GM12878 (cell line): ENCODE measurements around the gene WDR31. TPM values are rescaled to one million over a fixed set of nuclear protein-coding genes. Genes with fewer than 3 reads are reported as not detected.

Source experiments
- ATF7 ChIP-seq: fragments of 450-650 bp; IDR thresholded peaks from 2 replicates; pipeline ENCODE4 v1.6.1; 2016; ENCODE audit warnings: low read depth, mild to moderate bottlenecking
- BCL11A ChIP-seq: IDR thresholded peaks from 2 replicates; pipeline ENCODE4 v1.6.1; 2011; ENCODE audit warnings: low read depth, low read length
- CREM ChIP-seq: IDR thresholded peaks from 2 replicates; pipeline ENCODE4 v1.6.1; 2014; ENCODE audit warnings: antibody characterized with exemption, low read depth
- CTCF ChIP-seq, 3 experiments: IDR thresholded peaks in 2 of 3; conservative IDR thresholded peaks in 1 of 3; 2 replicates each; pipeline ENCODE4 v1.5.1; 2011; ENCODE audit warnings: low read depth in 3 of 3, low read length in 3 of 3, mild to moderate bottlenecking in 3 of 3, control low read depth in 2 of 3, moderate library complexity in 2 of 3, inconsistent platforms in 1 of 3, mixed read lengths in 1 of 3; ENCODE audit not compliant: control insufficient read depth in 2 of 3, insufficient read depth in 1 of 3; ENCODE audit errors: extremely low read depth in 1 of 3
- EED ChIP-seq: sonication (generic); IDR thresholded peaks from 2 replicates; pipeline ENCODE4 v1.6.1; 2016; ENCODE audit warnings: antibody characterized with exemption, low read depth
- EZH2 ChIP-seq: IDR thresholded peaks from 2 replicates; pipeline ENCODE4 v1.6.1; 2012; ENCODE audit warnings: low read depth, mild to moderate bottlenecking, control low read depth, inconsistent platforms, low read length, borderline replicate concordance; ENCODE audit not compliant: control insufficient read depth
- FOS ChIP-seq: IDR thresholded peaks from 3 replicates; pipeline ENCODE4 v1.6.1; 2011; ENCODE audit warnings: borderline replicate concordance; ENCODE audit not compliant: insufficient read length; ENCODE audit errors: extremely low read depth
- HDAC6 ChIP-seq: fragments of 200-600 bp; sonication (generic); IDR thresholded peaks from one replicate; pipeline ENCODE4 v1.8.0; 2017; ENCODE audit warnings: antibody characterized with exemption; ENCODE audit not compliant: unreplicated experiment
- KAT2A ChIP-seq: conservative IDR thresholded peaks from 2 replicates; pipeline ENCODE4 v1.6.1; 2011; ENCODE audit warnings: low read depth, low read length; ENCODE audit not compliant: control insufficient read depth
- KDM1A ChIP-seq: fragments of 200-600 bp; sonication (generic); IDR thresholded peaks from 2 replicates; pipeline ENCODE4 v1.6.1; 2016; ENCODE audit warnings: borderline replicate concordance
- MTA3 ChIP-seq: IDR thresholded peaks from 2 replicates; pipeline ENCODE4 v1.6.1; 2012; ENCODE audit warnings: low read length, inconsistent platforms, borderline replicate concordance
- NFYB ChIP-seq: IDR thresholded peaks from 2 replicates; pipeline ENCODE4 v1.6.1; 2011; ENCODE audit warnings: low read depth, mild to moderate bottlenecking, low read length, improper control_type of control experiment, moderate library complexity; ENCODE audit not compliant: insufficient read depth
- NKRF ChIP-seq: fragments of 450-650 bp; conservative IDR thresholded peaks from 2 replicates; pipeline ENCODE4 v1.6.1; 2017; ENCODE audit warnings: mild to moderate bottlenecking, moderate library complexity
- NRF1 ChIP-seq: conservative IDR thresholded peaks from 2 replicates; pipeline ENCODE4 v1.6.1; 2011; ENCODE audit warnings: mild to moderate bottlenecking, low read depth, low read length, improper control_type of control experiment
- PBX3 ChIP-seq: IDR thresholded peaks from 2 replicates; pipeline ENCODE4 v1.6.1; 2011; ENCODE audit warnings: mild to moderate bottlenecking, low read depth, low read length, moderate library complexity; ENCODE audit not compliant: insufficient replicate concordance
- POLR2AphosphoS5 ChIP-seq: IDR thresholded peaks from 2 replicates; pipeline ENCODE4 v1.6.1; 2011; ENCODE audit warnings: mild to moderate bottlenecking, low read length, inconsistent platforms
- SIX5 ChIP-seq: IDR thresholded peaks from 2 replicates; pipeline ENCODE4 v1.6.1; 2011; ENCODE audit warnings: mild to moderate bottlenecking, low read depth, low read length, moderate library complexity; ENCODE audit not compliant: severe bottlenecking
- SMAD1 ChIP-seq: fragments of 450-650 bp; IDR thresholded peaks from 2 replicates; pipeline ENCODE4 v1.6.1; 2018; ENCODE audit warnings: mild to moderate bottlenecking, low read depth; ENCODE audit not compliant: partially characterized antibody
- SMAD5 ChIP-seq: IDR thresholded peaks from 2 replicates; pipeline ENCODE4 v1.6.1; 2016; ENCODE audit warnings: antibody characterized with exemption, low read depth
- TCF3 ChIP-seq: IDR thresholded peaks from 2 replicates; pipeline ENCODE4 v1.6.1; 2012; ENCODE audit warnings: low read depth, mild to moderate bottlenecking, low read length, borderline replicate concordance; ENCODE audit not compliant: insufficient read depth
- ZNF217 ChIP-seq: fragments of 450-650 bp; IDR thresholded peaks from 2 replicates; pipeline ENCODE4 v1.6.1; 2017; ENCODE audit warnings: antibody characterized with exemption, mild to moderate bottlenecking
- ZZZ3 ChIP-seq: IDR thresholded peaks from 2 replicates; pipeline ENCODE4 v1.6.1; 2011; ENCODE audit warnings: low read depth; ENCODE audit not compliant: control insufficient read depth, insufficient read length
- polyA plus RNA-seq, 11 experiments: library from polyadenylated mRNA; depleted of rRNA in 4 of 11; unstranded in 6 of 11; stranded (reverse) in 5 of 11; fragments of >200 nt; fragmentation: Nextera tagmentation in 4 of 11; fragmentation: Illumina TruSeq in 1 of 11; extraction: Ambion mirVana in 4 of 11; extraction: Trizol in 1 of 11; gene quantifications; 1 replicate in 1 of 11; 2 replicates in 10 of 11; pipeline versions ENCODE4 v1.2.1 to v1.2.3, GENCODE V29; 2011 to 2016; ENCODE audit warnings: inconsistent platforms in 2 of 11, missing spikeins in 2 of 11, low read depth in 1 of 11
- total RNA-seq, 4 experiments: library from RNA; depleted of rRNA in 3 of 4; stranded (reverse); fragments of >200 nt in 3 of 4; fragmentation: Illumina TruSeq in 1 of 4; extraction: Trizol in 1 of 4; gene quantifications; 2 replicates each; pipeline versions ENCODE4 v1.2.1 to v1.2.3, GENCODE V29; 2013 to 2021

WDR31 gene
- total and polyA plus RNA-seq, 10 of the 15 experiments (the other 5 are each of a cell fraction or from before 2014, with no cell fraction given) = 0.26 to 1.7 (median 0.79) TPM

GRCh38 chr9:113275157-113276131, 64.6 kb downstream of the WDR31 start, which contains the start of the genes CDC26 and PRPF4 (continued):
- TF ChIP-seq ZNF217 = no peak
- no peak for TF ChIP-seq NRF1
- no peak for TF ChIP-seq EZH2
- no peak for TF ChIP-seq BCL11A
- TF ChIP-seq EED = no peak
- TF ChIP-seq FOS = no peak
- TF ChIP-seq MTA3 = no peak
- 0 out of 2 replicates have a peak, but pooled peaks have one; percentile 10 for TF ChIP-seq TCF3
- peak; percentile 99 for TF ChIP-seq CREM
- no peak for TF ChIP-seq ZZZ3
- TF ChIP-seq KDM1A = no peak
- peak; percentile 85 for TF ChIP-seq SIX5
- peak; percentile 91 for TF ChIP-seq ATF7
- peak; percentile 76 for TF ChIP-seq HDAC6
- TF ChIP-seq PBX3 = peak; percentile 41
- TF ChIP-seq NFYB = no peak
- TF ChIP-seq SMAD5 = peak; percentile 95
- no peak for TF ChIP-seq KAT2A
- peak; percentile 97 for TF ChIP-seq POLR2AphosphoS5
- TF ChIP-seq CTCF (IDR thresholded peaks at IDR 0.05 in 2 of 3, conservative IDR thresholded peaks at IDR 0.05 in 1 of 3; ENCODE audit: control insufficient read depth in 2 of 3, extremely low read depth in 1 of 3, insufficient read depth in 1 of 3, low read depth in 3 of 3, low read length in 3 of 3) = no peak
- no peak for TF ChIP-seq SMAD1
- TF ChIP-seq NKRF = peak; percentile 95
